HepG2 (cell line): ENCODE measurements around the gene ERBB3. TPM values are rescaled to one million over a fixed set of nuclear protein-coding genes. Genes with fewer than 3 reads are reported as not detected.
A peak's percentile ranks its signal among the peaks of the same experiment; 100 is the strongest.

Source experiments
- CREM ChIP-seq, 2 experiments: sonication (generic) in 1 of 2; formaldehyde crosslinking in 1 of 2; IDR thresholded peaks; 2 replicates each; pipeline versions ENCODE4 v1.4.0 to v1.6.1; 2016 to 2020; ENCODE audit warnings: antibody characterized with exemption in 1 of 2, mild to moderate bottlenecking in 1 of 2, missing genetic modification reagents in 1 of 2
- HOMEZ ChIP-seq: IDR thresholded peaks from 2 replicates; pipeline ENCODE4 v1.6.1; 2016; ENCODE audit warnings: low read depth
- HOXD1 ChIP-seq: sonication (generic); formaldehyde crosslinking; IDR thresholded peaks from 2 replicates; pipeline ENCODE4 v1.5.0; 2020; ENCODE audit warnings: missing genetic modification reagents
- IRF2 ChIP-seq: IDR thresholded peaks from 2 replicates; pipeline ENCODE4 v1.6.1; 2018; ENCODE audit warnings: missing genetic modification reagents, missing compliant biosample characterization
- MZF1 ChIP-seq: sonication (generic); formaldehyde crosslinking; IDR thresholded peaks from 2 replicates; pipeline ENCODE4 v1.8.1; 2023; ENCODE audit warnings: mild to moderate bottlenecking, missing genetic modification reagents, borderline replicate concordance
- NKX3-1 ChIP-seq: sonication (generic); formaldehyde crosslinking; IDR thresholded peaks from 2 replicates; pipeline ENCODE4 v1.5.0; 2020; ENCODE audit warnings: missing genetic modification reagents
- PHF21A ChIP-seq: sonication (generic); formaldehyde crosslinking; IDR thresholded peaks from 2 replicates; pipeline ENCODE4 v1.5.0; 2020; ENCODE audit warnings: mild to moderate bottlenecking, missing genetic modification reagents
- SIN3A ChIP-seq: IDR thresholded peaks from 2 replicates; pipeline ENCODE4 v1.6.1; 2011; ENCODE audit warnings: low read depth, mild to moderate bottlenecking, control low read depth, low read length, borderline replicate concordance
- SOX6 ChIP-seq, 2 experiments: fragments of 450-650 bp in 1 of 2; sonication (generic) in 1 of 2; formaldehyde crosslinking in 1 of 2; IDR thresholded peaks; 2 replicates each; pipeline versions ENCODE4 v1.4.0 to v1.6.1; 2017 to 2020; ENCODE audit warnings: antibody characterized with exemption in 1 of 2, mild to moderate bottlenecking in 1 of 2, missing genetic modification reagents in 1 of 2
- TAF1 ChIP-seq: sonication (generic); formaldehyde crosslinking; IDR thresholded peaks from 2 replicates; pipeline ENCODE4 v1.4.0; 2020; ENCODE audit warnings: missing genetic modification reagents
- TARDBP ChIP-seq: sonication (generic); formaldehyde crosslinking; IDR thresholded peaks from 2 replicates; pipeline ENCODE4 v1.8.0; 2022; ENCODE audit warnings: mild to moderate bottlenecking, missing genetic modification reagents
- YY1 ChIP-seq: IDR thresholded peaks from 2 replicates; pipeline ENCODE4 v1.6.1; 2011; ENCODE audit warnings: low read length, low read depth, moderate library complexity, mild to moderate bottlenecking; ENCODE audit not compliant: insufficient read depth, insufficient replicate concordance
- ZNF136 ChIP-seq: sonication (generic); formaldehyde crosslinking; IDR thresholded peaks from 2 replicates; pipeline ENCODE4 v1.8.1; 2022; ENCODE audit warnings: low read depth, mild to moderate bottlenecking, moderate library complexity, missing genetic modification reagents
- ZNF274 ChIP-seq: sonication (generic); formaldehyde crosslinking; IDR thresholded peaks from 2 replicates; pipeline ENCODE4 v1.5.1; 2020; ENCODE audit warnings: mild to moderate bottlenecking, missing genetic modification reagents
- ZNF570 ChIP-seq: sonication (generic); formaldehyde crosslinking; IDR thresholded peaks from 2 replicates; pipeline ENCODE4 v1.4.0; 2020; ENCODE audit warnings: mild to moderate bottlenecking, missing genetic modification reagents, borderline replicate concordance
- ZNF674 ChIP-seq: sonication (generic); formaldehyde crosslinking; IDR thresholded peaks from 2 replicates; pipeline ENCODE4 v1.5.0; 2020; ENCODE audit warnings: low read depth, mild to moderate bottlenecking, missing genetic modification reagents
- ZSCAN20 ChIP-seq: sonication (generic); formaldehyde crosslinking; IDR thresholded peaks from 2 replicates; pipeline ENCODE4 v1.4.0; 2020; ENCODE audit warnings: missing genetic modification reagents, mild to moderate bottlenecking, borderline replicate concordance
- ZSCAN31 ChIP-seq: sonication (generic); formaldehyde crosslinking; IDR thresholded peaks from 2 replicates; pipeline ENCODE4 v1.5.0; 2020; ENCODE audit warnings: low read depth, mild to moderate bottlenecking, missing genetic modification reagents
- polyA plus RNA-seq, 8 experiments: library from polyadenylated mRNA; depleted of rRNA in 3 of 8; stranded (reverse) in 7 of 8; unstranded in 1 of 8; fragments of >200 nt; fragmentation: Illumina TruSeq in 4 of 8; extraction: Trizol in 4 of 8; gene quantifications; 2 replicates each; pipeline versions ENCODE4 v1.2.1 to v1.2.3, GENCODE V29; 2011 to 2016; ENCODE audit warnings: low read depth in 4 of 8, missing spikeins in 1 of 8, mixed read lengths in 1 of 8; ENCODE audit not compliant: insufficient read depth in 1 of 8
- total RNA-seq, 5 experiments: library from RNA; depleted of rRNA; stranded (reverse); fragments of >200 nt; fragmentation: Illumina TruSeq; extraction: Trizol; gene quantifications; 2 replicates each; pipeline ENCODE4 v1.2.3, GENCODE V29; 2016; ENCODE audit warnings: low read depth in 1 of 5
- TF ChIP-seq, protein P1 (sequence below): sonication (generic); formaldehyde crosslinking; IDR thresholded peaks from 2 replicates; pipeline ENCODE4 v1.8.0; 2022; ENCODE audit warnings: missing genetic modification reagents, mild to moderate bottlenecking, moderate library complexity, borderline replicate concordance
- TF ChIP-seq, protein P2 (sequence below): sonication (generic); formaldehyde crosslinking; IDR thresholded peaks from 2 replicates; pipeline ENCODE4 v1.5.0; 2020; ENCODE audit warnings: mild to moderate bottlenecking, missing genetic modification reagents, borderline replicate concordance
- TF ChIP-seq, protein P3 (sequence below): sonication (generic); formaldehyde crosslinking; IDR thresholded peaks from 2 replicates; pipeline ENCODE4 v1.4.0; 2020; ENCODE audit warnings: missing genetic modification reagents

The ERBB3 gene
- total and polyA plus RNA-seq, 2 of the 13 experiments (the other 11 are each of a cell fraction or from before 2014, with no cell fraction given), result 93.6 to 358 TPM

GRCh38 chr12:56152132-56152755 lies 72.3 kb downstream of the ERBB3 start, which contains the start of gene MYL6B (continued):
- 0 out of 2 replicates have a peak, but pooled peaks have one; percentile 23 for TF ChIP-seq HOXD1 (CRISPR knock-in tag)
- TF ChIP-seq SIN3A, result peak; percentile 62; the same call in 1 of the 2 replicates
- TF ChIP-seq PHF21A (CRISPR knock-in tag), result no peak
- TF ChIP-seq YY1, result peak; percentile 91
- TF ChIP-seq HOMEZ (CRISPR knock-in tag), result no peak
- TF ChIP-seq ZNF674 (CRISPR knock-in tag), result no peak
- TF ChIP-seq TARDBP (CRISPR knock-in tag), result peak; percentile 59; the same call in 1 of the 2 replicates
- TF ChIP-seq TAF1, result peak; percentile 70; the same call in 1 of the 2 replicates
- TF ChIP-seq, protein P1, sequence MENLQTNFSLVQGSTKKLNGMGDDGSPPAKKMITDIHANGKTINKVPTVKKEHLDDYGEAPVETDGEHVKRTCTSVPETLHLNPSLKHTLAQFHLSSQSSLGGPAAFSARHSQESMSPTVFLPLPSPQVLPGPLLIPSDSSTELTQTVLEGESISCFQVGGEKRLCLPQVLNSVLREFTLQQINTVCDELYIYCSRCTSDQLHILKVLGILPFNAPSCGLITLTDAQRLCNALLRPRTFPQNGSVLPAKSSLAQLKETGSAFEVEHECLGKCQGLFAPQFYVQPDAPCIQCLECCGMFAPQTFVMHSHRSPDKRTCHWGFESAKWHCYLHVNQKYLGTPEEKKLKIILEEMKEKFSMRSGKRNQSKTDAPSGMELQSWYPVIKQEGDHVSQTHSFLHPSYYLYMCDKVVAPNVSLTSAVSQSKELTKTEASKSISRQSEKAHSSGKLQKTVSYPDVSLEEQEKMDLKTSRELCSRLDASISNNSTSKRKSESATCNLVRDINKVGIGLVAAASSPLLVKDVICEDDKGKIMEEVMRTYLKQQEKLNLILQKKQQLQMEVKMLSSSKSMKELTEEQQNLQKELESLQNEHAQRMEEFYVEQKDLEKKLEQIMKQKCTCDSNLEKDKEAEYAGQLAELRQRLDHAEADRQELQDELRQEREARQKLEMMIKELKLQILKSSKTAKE (CRISPR knock-in tag), result no peak
- no peak for TF ChIP-seq SOX6 (IDR thresholded peaks at IDR 0.05)
- TF ChIP-seq SOX6 (CRISPR knock-in tag; IDR thresholded peaks at IDR 0.05), result peak; percentile 59
- TF ChIP-seq MZF1 (CRISPR knock-in tag), result no peak
- TF ChIP-seq ZNF136 (CRISPR knock-in tag), result 0 out of 2 replicates have a peak, but pooled peaks have one; percentile 42
- peak; percentile 81; the same call in 1 of the 2 replicates for TF ChIP-seq IRF2 (CRISPR knock-in tag)
- TF ChIP-seq ZNF570 (CRISPR knock-in tag), result no peak
- no peak for TF ChIP-seq ZSCAN20 (CRISPR knock-in tag)
- TF ChIP-seq CREM (IDR thresholded peaks at IDR 0.05), result peak; percentile 86
- no peak for TF ChIP-seq CREM (CRISPR knock-in tag; IDR thresholded peaks at IDR 0.05)
- TF ChIP-seq NKX3-1, result 0 out of 2 replicates have a peak, but pooled peaks have one; percentile 46
- TF ChIP-seq, protein P2, sequence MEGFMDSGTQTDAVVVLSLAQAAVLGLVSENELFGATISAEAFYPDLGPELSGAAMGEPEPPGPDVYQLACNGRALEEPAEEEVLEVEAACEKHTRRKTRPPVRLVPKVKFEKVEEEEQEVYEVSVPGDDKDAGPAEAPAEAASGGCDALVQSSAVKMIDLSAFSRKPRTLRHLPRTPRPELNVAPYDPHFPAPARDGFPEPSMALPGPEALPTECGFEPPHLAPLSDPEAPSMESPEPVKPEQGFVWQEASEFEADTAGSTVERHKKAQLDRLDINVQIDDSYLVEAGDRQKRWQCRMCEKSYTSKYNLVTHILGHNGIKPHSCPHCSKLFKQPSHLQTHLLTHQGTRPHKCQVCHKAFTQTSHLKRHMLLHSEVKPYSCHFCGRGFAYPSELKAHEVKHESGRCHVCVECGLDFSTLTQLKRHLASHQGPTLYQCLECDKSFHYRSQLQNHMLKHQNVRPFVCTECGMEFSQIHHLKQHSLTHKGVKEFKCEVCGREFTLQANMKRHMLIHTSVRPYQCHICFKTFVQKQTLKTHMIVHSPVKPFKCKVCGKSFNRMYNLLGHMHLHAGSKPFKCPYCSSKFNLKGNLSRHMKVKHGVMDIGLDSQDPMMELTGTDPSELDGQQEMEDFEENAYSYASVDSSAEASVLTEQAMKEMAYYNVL (CRISPR knock-in tag), result no peak
- no peak for TF ChIP-seq ZNF274 (CRISPR knock-in tag)
- TF ChIP-seq, protein P3, sequence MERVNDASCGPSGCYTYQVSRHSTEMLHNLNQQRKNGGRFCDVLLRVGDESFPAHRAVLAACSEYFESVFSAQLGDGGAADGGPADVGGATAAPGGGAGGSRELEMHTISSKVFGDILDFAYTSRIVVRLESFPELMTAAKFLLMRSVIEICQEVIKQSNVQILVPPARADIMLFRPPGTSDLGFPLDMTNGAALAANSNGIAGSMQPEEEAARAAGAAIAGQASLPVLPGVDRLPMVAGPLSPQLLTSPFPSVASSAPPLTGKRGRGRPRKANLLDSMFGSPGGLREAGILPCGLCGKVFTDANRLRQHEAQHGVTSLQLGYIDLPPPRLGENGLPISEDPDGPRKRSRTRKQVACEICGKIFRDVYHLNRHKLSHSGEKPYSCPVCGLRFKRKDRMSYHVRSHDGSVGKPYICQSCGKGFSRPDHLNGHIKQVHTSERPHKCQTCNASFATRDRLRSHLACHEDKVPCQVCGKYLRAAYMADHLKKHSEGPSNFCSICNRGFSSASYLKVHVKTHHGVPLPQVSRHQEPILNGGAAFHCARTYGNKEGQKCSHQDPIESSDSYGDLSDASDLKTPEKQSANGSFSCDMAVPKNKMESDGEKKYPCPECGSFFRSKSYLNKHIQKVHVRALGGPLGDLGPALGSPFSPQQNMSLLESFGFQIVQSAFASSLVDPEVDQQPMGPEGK (CRISPR knock-in tag), result peak; percentile 88
- peak; percentile 23; the same call in 1 of the 2 replicates for TF ChIP-seq ZSCAN31 (CRISPR knock-in tag)
